H9 (cell line): ENCODE results near the gene CLIC6. TPM values are rescaled to one million over a fixed set of nuclear protein-coding genes. Genes with fewer than 3 reads are reported as not detected.

Source experiments
- DNase-seq: peaks from one replicate; pipeline ENCODE4 v3.0.0-alpha.2; 2017
- H2AFZ ChIP-seq: one replicate; pipeline ENCODE4 v1.6.1; 2013; ENCODE audit warnings: mild to moderate bottlenecking, low read length, control low read depth, moderate library complexity
- H2AK5ac ChIP-seq: 2 replicates; pipeline ENCODE4 v1.6.1; 2013; ENCODE audit warnings: low read length, control low read depth, mixed read lengths; ENCODE audit not compliant: insufficient read length
- H2BK120ac ChIP-seq: one replicate; pipeline ENCODE4 v1.6.1; 2013; ENCODE audit warnings: low read depth, mild to moderate bottlenecking, low read length, control low read depth, inconsistent platforms; ENCODE audit not compliant: poor library complexity, severe bottlenecking
- H2BK12ac ChIP-seq: 2 replicates; pipeline ENCODE4 v1.6.1; 2013; ENCODE audit warnings: low read length, control low read depth, mixed read lengths, low read depth; ENCODE audit not compliant: insufficient read length
- H2BK15ac ChIP-seq: 2 replicates; pipeline ENCODE4 v1.6.1; 2013; ENCODE audit warnings: low read depth, low read length, control low read depth
- H2BK20ac ChIP-seq: one replicate; pipeline ENCODE4 v1.6.1; 2013; ENCODE audit warnings: low read depth, mild to moderate bottlenecking, low read length, control low read depth, inconsistent platforms; ENCODE audit not compliant: poor library complexity, severe bottlenecking
- H2BK5ac ChIP-seq: 2 replicates; pipeline ENCODE4 v1.6.1; 2013; ENCODE audit warnings: low read length, control low read depth, mixed read lengths; ENCODE audit not compliant: insufficient read length
- H3K14ac ChIP-seq: 2 replicates; pipeline ENCODE4 v1.6.1; 2013; ENCODE audit warnings: low read length, control low read depth; ENCODE audit not compliant: insufficient read depth
- H3K18ac ChIP-seq: 2 replicates; pipeline ENCODE4 v1.6.1; 2013; ENCODE audit warnings: low read depth, mild to moderate bottlenecking, mixed read lengths, low read length, control low read depth; ENCODE audit not compliant: insufficient read length
- H3K23ac ChIP-seq: 2 replicates; pipeline ENCODE4 v1.6.1; 2013; ENCODE audit warnings: low read length, control low read depth, mixed read lengths, low read depth; ENCODE audit not compliant: insufficient read length
- H3K23me2 ChIP-seq: 2 replicates; pipeline ENCODE4 v1.6.1; 2013; ENCODE audit warnings: low read depth, mild to moderate bottlenecking, mixed read lengths, low read length, control low read depth; ENCODE audit not compliant: insufficient read length, poor library complexity, severe bottlenecking
- H3K27ac ChIP-seq: 2 replicates; pipeline ENCODE4 v1.5.1; 2013; ENCODE audit warnings: low read length, control low read depth, mixed read lengths, low read depth; ENCODE audit not compliant: insufficient read length
- H3K27me3 ChIP-seq: 2 replicates; pipeline ENCODE4 v1.6.1; 2013; ENCODE audit warnings: low read length, control low read depth, inconsistent platforms; ENCODE audit not compliant: insufficient read depth
- H3K4ac ChIP-seq: 2 replicates; pipeline ENCODE4 v1.6.1; 2013; ENCODE audit warnings: low read depth, mild to moderate bottlenecking, control low read depth, inconsistent platforms, low read length, moderate library complexity
- H3K4me1 ChIP-seq: 2 replicates; pipeline ENCODE4 v1.6.1; 2013; ENCODE audit warnings: low read length, control low read depth, inconsistent platforms; ENCODE audit not compliant: insufficient read depth
- H3K4me2 ChIP-seq: 2 replicates; pipeline ENCODE4 v1.6.1; 2013; ENCODE audit warnings: low read length, control low read depth, mixed read lengths; ENCODE audit not compliant: insufficient read length, insufficient read depth
- H3K56ac ChIP-seq: 2 replicates; pipeline ENCODE4 v1.6.1; 2013; ENCODE audit warnings: low read depth, mild to moderate bottlenecking, mixed read lengths, low read length, control low read depth; ENCODE audit not compliant: insufficient read length
- H3K79me1 ChIP-seq: 2 replicates; pipeline ENCODE4 v1.6.1; 2013; ENCODE audit warnings: low read depth, mild to moderate bottlenecking, moderate library complexity, low read length, control low read depth, inconsistent platforms; ENCODE audit not compliant: insufficient read depth, poor library complexity, severe bottlenecking
- H3K79me2 ChIP-seq: 2 replicates; pipeline ENCODE4 v1.6.1; 2013; ENCODE audit warnings: low read length, control low read depth, inconsistent platforms; ENCODE audit not compliant: insufficient read depth
- H3K9ac ChIP-seq: 2 replicates; pipeline ENCODE4 v1.6.1; 2013; ENCODE audit warnings: low read length, control low read depth, mixed read lengths; ENCODE audit not compliant: insufficient read length; ENCODE audit errors: extremely low read depth
- H3K9me3 ChIP-seq: one replicate; pipeline ENCODE4 v1.6.1; 2013; ENCODE audit warnings: low read depth, low read length, inconsistent platforms; ENCODE audit not compliant: control insufficient read depth
- H3T11ph ChIP-seq: one replicate; pipeline ENCODE4 v1.6.1; 2013; ENCODE audit warnings: mild to moderate bottlenecking, low read length, control low read depth, inconsistent platforms
- H4K20me1 ChIP-seq: one replicate; pipeline ENCODE4 v1.6.1; 2013; ENCODE audit not compliant: control insufficient read depth, insufficient read length, insufficient read depth
- H4K5ac ChIP-seq: 2 replicates; pipeline ENCODE4 v1.6.1; 2013; ENCODE audit warnings: low read depth, mild to moderate bottlenecking, mixed read lengths, low read length, control low read depth; ENCODE audit not compliant: insufficient read length
- H4K8ac ChIP-seq: replicated peaks from 2 replicates; pipeline ENCODE4 v1.6.1; 2013; ENCODE audit warnings: low read length, control low read depth, mixed read lengths, low read depth; ENCODE audit not compliant: insufficient read length
- H4K91ac ChIP-seq: 2 replicates; pipeline ENCODE4 v1.6.1; 2013; ENCODE audit warnings: low read depth, mild to moderate bottlenecking, moderate library complexity, mixed read lengths, low read length, control low read depth; ENCODE audit not compliant: insufficient read length
- H3K27ac Mint-ChIP-seq, 3 experiments: 2 replicates in 2 of 3; 3 replicates in 1 of 3; pipeline ENCODE4 v1.8.0; 2020 to 2021; ENCODE audit warnings: mixed read lengths in 3 of 3, mild to moderate bottlenecking in 1 of 3, moderate library complexity in 1 of 3
- H3K27me3 Mint-ChIP-seq: 2 replicates; pipeline ENCODE4 v1.8.0; 2021; ENCODE audit warnings: low read depth, mild to moderate bottlenecking, moderate library complexity, mixed read lengths
- H3K36me3 Mint-ChIP-seq, 3 experiments: 2 replicates in 2 of 3; 3 replicates in 1 of 3; pipeline ENCODE4 v1.8.0; 2020 to 2021; ENCODE audit warnings: low read depth in 3 of 3, mixed read lengths in 3 of 3; ENCODE audit not compliant: insufficient read depth in 1 of 3
- H3K4me1 Mint-ChIP-seq, 2 experiments: 2 replicates each; pipeline ENCODE4 v1.8.0; 2020; ENCODE audit warnings: mixed read lengths in 2 of 2
- H3K4me3 Mint-ChIP-seq, 2 experiments: 2 replicates in 1 of 2; 3 replicates in 1 of 2; pipeline ENCODE4 v1.8.0; 2020 to 2021; ENCODE audit warnings: mild to moderate bottlenecking in 2 of 2, mixed read lengths in 2 of 2, moderate library complexity in 1 of 2
- H3K9me3 Mint-ChIP-seq, 2 experiments: 2 replicates in 1 of 2; 3 replicates in 1 of 2; pipeline ENCODE4 v1.8.0; 2020; ENCODE audit warnings: mild to moderate bottlenecking in 2 of 2, mixed read lengths in 2 of 2, moderate library complexity in 1 of 2
- WGBS: extraction: QIAGEN DNeasy Blood & Tissue Kit; methylation state at CpG from one replicate; pipeline ENCODE4 v1.1.7; 2013; ENCODE audit warnings: missing lambda C conversion rate, low lambda C conversion rate, mixed read lengths; ENCODE audit not compliant: insufficient read length; ENCODE audit errors: extremely low coverage; 5-methylcytosine and 5-hydroxymethylcytosine counted together
- total RNA-seq: library from RNA; stranded (reverse); gene quantifications from 2 replicates; pipeline ENCODE4 v1.2.1, GENCODE V29; 2021
- TF ChIP-seq, protein P1 (sequence below): fragments of 200-600 bp; sonication (generic); conservative IDR thresholded peaks from 3 replicates; pipeline ENCODE4 v1.8.0; 2021; ENCODE audit warnings: antibody characterized with exemption, mild to moderate bottlenecking

The CLIC6 gene
- total RNA-seq, 1 experiment from 2014 or later, result 1.3 TPM

DNA sequence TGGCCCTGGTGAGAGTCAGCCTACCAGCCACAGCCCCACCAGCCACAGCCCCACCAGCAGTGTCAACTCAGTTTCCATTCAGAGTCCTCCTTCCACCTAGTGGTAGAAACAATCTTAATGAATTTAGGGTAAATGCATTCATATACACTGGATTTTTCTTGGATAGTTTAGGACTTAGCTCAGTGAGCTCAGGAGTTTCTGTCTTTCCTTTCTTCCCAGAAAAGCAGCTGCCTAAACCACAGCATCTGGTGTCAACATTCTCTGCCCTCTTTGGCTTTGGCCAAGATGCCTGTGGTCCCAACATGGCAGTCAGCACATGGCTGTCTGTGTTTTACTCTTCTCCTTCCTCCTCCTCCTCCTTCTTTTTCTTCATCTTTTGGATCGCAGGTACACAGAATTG lies 94.0 kb downstream of the CLIC6 start:
- H3K4me1 ChIP-seq, result no peaks in the 10 kb centered on the region
- H3K9me3 ChIP-seq, result no peaks in the 10 kb centered on the region
- no peak overlapping the region for H3K4ac ChIP-seq
- H2BK5ac ChIP-seq, result no peak overlapping the region
- no peaks in the 10 kb centered on the region for H3K79me1 ChIP-seq
- no peaks in the 10 kb centered on the region for H3K4me1 Mint-ChIP-seq
- H2BK15ac ChIP-seq, result no peak overlapping the region
- H3K23me2 ChIP-seq, result no peaks in the 10 kb centered on the region
- no peak overlapping the region for H3K18ac ChIP-seq
- no peaks in the 10 kb centered on the region for H4K20me1 ChIP-seq
- no peak overlapping the region for H2BK120ac ChIP-seq
- no peak overlapping the region for H2AK5ac ChIP-seq
- no peaks in the 10 kb centered on the region for H3K79me2 ChIP-seq
- TF ChIP-seq, protein P1, sequence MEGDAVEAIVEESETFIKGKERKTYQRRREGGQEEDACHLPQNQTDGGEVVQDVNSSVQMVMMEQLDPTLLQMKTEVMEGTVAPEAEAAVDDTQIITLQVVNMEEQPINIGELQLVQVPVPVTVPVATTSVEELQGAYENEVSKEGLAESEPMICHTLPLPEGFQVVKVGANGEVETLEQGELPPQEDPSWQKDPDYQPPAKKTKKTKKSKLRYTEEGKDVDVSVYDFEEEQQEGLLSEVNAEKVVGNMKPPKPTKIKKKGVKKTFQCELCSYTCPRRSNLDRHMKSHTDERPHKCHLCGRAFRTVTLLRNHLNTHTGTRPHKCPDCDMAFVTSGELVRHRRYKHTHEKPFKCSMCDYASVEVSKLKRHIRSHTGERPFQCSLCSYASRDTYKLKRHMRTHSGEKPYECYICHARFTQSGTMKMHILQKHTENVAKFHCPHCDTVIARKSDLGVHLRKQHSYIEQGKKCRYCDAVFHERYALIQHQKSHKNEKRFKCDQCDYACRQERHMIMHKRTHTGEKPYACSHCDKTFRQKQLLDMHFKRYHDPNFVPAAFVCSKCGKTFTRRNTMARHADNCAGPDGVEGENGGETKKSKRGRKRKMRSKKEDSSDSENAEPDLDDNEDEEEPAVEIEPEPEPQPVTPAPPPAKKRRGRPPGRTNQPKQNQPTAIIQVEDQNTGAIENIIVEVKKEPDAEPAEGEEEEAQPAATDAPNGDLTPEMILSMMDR, result peak; percentile 19; the same call in 2 of the 3 replicates
- H3K36me3 Mint-ChIP-seq, result no peaks in the 10 kb centered on the region; a peak in 1 of 7 replicates
- no peak overlapping the region for H3K27ac ChIP-seq
- H2BK20ac ChIP-seq, result no peak overlapping the region
- WGBS, result no CpG with 5 or more reads among the region's 1 CpG
- no peak overlapping the region for H3T11ph ChIP-seq
- no peaks in the 10 kb centered on the region; the same call in 1 of the 2 replicates for H3K27me3 Mint-ChIP-seq
- no peak overlapping the region for H3K56ac ChIP-seq
- peaks cover 0 to 5% of the 10 kb centered on the region in 2 experiments; a peak in 4 of 5 replicates for H3K9me3 Mint-ChIP-seq
- H2AFZ ChIP-seq, result no peak overlapping the region
- no peak overlapping the region for H2BK12ac ChIP-seq
- no peak overlapping the region for H3K14ac ChIP-seq
- no peak overlapping the region for H3K23ac ChIP-seq
- no peak overlapping the region for H3K27ac Mint-ChIP-seq
- no peak overlapping the region for H4K8ac ChIP-seq
- H3K4me2 ChIP-seq, result no peak overlapping the region
- H4K91ac ChIP-seq, result no peak overlapping the region
- no peaks in the 10 kb centered on the region; the same call in 1 of the 2 replicates for H3K27me3 ChIP-seq
- no peak overlapping the region for H3K9ac ChIP-seq
- no peak for DNase-seq
- H4K5ac ChIP-seq, result no peak overlapping the region
- H3K4me3 Mint-ChIP-seq, result no peak overlapping the region
